ENCODE results near the gene ATP1B1. TPM values are rescaled to one million over a fixed set of nuclear protein-coding genes. Genes with fewer than 3 reads are reported as not detected.
A peak's percentile ranks its signal among the peaks of the same experiment; 100 is the strongest.

ATP1B1 gene
- total RNA-seq, 1 experiment from 2014 or later = 626 TPM

DNA sequence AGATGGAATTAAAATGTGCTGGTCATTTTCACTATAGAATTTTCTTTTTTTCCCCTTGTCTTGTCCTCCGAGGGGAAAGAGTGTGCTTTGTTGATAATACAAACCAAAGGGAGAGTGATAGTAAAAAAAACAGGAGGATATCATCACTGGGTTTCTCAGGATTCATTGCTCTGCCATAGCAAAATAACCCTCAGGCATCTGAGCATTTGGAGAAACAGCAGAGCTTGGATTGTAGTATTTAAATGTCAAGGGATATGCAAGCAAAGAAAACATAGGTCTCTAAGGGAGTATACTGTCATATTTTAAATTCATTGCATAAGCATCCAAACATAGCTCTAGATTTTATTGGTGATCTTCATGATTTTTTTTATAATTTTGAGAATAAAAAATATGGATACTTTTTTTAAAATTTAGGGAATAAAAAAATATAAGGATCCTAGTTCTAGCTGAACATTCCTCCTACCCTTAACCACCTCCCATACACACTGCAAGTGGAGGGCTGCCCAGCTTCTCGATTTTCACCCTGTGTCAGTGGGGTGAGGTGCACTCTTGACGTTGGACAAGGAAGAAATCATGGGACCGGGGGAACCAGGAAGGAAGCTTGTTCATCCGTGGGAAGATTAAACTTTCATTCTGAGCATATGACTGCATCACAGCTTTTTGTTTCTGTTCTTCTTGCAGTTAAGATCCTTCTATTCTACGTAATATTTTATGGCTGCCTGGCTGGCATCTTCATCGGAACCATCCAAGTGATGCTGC, 4.4 kb downstream of the ATP1B1 start:
- Mint-ChIP-seq H3K9me3 (ENCODE audit: low read depth, unreplicated experiment) (no peaks in the 10 kb centered on the region), H3K4me3 (ENCODE audit: low read depth, unreplicated experiment) (peak overlapping the region; percentile 91), H3K4me1 (ENCODE audit: low read depth, unreplicated experiment) (peaks cover 66% of the 10 kb centered on the region), H3K27me3 (ENCODE audit: unreplicated experiment) (no peaks in the 10 kb centered on the region), H3K27ac (ENCODE audit: unreplicated experiment) (no peak overlapping the region), H3K36me3 (ENCODE audit: insufficient read depth, unreplicated experiment) (peaks cover 100% of the 10 kb centered on the region)
- CTCF ChIA-PET = interaction anchor here (0.5 to 5.0 kb wide), 9 partner anchors 34 to 712 kb away, joined by 3 to 34 read pairs (median 4); no protein-coding TSS in a partner anchor
- TSS peak; percentile 71 for BruUV-seq (replicated peaks)
- peak; percentile 52 for DNase-seq
- intact Hi-C loops (cut with micrococcal nuclease; ENCODE audit: unreplicated experiment) = loop anchor here (1.0 kb wide), 1 partner anchor 475 kb away; no protein-coding TSS in a partner anchor
- TF ChIP-seq, protein P1, sequence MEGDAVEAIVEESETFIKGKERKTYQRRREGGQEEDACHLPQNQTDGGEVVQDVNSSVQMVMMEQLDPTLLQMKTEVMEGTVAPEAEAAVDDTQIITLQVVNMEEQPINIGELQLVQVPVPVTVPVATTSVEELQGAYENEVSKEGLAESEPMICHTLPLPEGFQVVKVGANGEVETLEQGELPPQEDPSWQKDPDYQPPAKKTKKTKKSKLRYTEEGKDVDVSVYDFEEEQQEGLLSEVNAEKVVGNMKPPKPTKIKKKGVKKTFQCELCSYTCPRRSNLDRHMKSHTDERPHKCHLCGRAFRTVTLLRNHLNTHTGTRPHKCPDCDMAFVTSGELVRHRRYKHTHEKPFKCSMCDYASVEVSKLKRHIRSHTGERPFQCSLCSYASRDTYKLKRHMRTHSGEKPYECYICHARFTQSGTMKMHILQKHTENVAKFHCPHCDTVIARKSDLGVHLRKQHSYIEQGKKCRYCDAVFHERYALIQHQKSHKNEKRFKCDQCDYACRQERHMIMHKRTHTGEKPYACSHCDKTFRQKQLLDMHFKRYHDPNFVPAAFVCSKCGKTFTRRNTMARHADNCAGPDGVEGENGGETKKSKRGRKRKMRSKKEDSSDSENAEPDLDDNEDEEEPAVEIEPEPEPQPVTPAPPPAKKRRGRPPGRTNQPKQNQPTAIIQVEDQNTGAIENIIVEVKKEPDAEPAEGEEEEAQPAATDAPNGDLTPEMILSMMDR (IDR thresholded peaks at IDR 0.05; ENCODE audit: unreplicated experiment) = no peak

DNA sequence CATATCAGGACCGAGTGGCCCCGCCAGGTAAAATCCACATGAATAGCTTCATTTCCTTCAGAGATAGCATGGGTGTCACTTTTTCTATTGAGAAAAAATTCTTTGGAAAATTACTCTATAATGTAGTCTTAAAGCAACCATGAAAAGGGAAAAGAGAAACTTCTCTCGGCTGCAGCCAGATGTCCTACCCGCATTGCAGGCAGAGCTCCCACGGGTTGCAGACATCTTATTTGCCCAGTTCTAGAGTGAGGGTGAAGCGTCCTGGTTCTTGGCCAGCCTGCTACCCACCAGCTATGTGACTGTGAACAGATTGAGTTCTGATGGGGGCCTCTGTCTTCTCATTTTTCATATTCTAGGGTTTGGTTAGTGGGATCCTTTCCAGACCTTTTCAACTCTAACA, 5.0 kb downstream of the ATP1B1 start:
- no peaks in the 10 kb centered on the region for H3K27me3 Mint-ChIP-seq (ENCODE audit: unreplicated experiment)
- H3K4me3 Mint-ChIP-seq (ENCODE audit: low read depth, unreplicated experiment) = peak overlapping the region; percentile 91
- TF ChIP-seq, protein P1 (IDR thresholded peaks at IDR 0.05; ENCODE audit: unreplicated experiment) = no peak
- BruUV-seq (replicated peaks) = TSS peak; percentile 0
- DNase-seq = no peak
- CTCF ChIA-PET = interaction anchor here (0.5 to 5.0 kb wide), 7 partner anchors 33 to 712 kb away, joined by 3 to 34 read pairs (median 4); no protein-coding TSS in a partner anchor
- H3K27ac Mint-ChIP-seq (ENCODE audit: unreplicated experiment) = no peak overlapping the region
- H3K4me1 Mint-ChIP-seq (ENCODE audit: low read depth, unreplicated experiment) = peaks cover 72% of the 10 kb centered on the region
- no peaks in the 10 kb centered on the region for H3K9me3 Mint-ChIP-seq (ENCODE audit: low read depth, unreplicated experiment)
- intact Hi-C loops (cut with micrococcal nuclease; ENCODE audit: unreplicated experiment) = no loop called here
- peaks cover 100% of the 10 kb centered on the region for H3K36me3 Mint-ChIP-seq (ENCODE audit: insufficient read depth, unreplicated experiment)

DNA sequence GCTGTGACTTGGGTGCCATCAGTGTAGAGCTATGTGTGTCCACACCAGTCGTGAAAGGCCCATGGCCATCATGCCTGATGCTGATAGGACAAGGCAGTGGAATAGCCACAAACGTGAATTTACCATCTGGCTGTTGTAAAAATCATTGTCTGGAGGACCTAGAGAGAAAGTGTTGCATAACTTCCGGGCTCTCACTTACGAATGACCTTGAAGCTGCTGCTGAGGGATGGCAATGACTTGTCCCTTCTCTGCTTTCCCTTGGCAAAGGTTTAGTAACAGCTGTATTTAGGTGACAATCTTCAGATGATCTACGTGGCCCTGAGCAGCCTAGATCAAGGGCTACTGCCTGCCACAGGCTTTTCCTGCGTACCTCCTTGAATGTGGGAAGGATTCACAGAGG, 5.8 kb downstream of the ATP1B1 start:
- H3K27ac Mint-ChIP-seq (ENCODE audit: unreplicated experiment) = no peak overlapping the region

DNA sequence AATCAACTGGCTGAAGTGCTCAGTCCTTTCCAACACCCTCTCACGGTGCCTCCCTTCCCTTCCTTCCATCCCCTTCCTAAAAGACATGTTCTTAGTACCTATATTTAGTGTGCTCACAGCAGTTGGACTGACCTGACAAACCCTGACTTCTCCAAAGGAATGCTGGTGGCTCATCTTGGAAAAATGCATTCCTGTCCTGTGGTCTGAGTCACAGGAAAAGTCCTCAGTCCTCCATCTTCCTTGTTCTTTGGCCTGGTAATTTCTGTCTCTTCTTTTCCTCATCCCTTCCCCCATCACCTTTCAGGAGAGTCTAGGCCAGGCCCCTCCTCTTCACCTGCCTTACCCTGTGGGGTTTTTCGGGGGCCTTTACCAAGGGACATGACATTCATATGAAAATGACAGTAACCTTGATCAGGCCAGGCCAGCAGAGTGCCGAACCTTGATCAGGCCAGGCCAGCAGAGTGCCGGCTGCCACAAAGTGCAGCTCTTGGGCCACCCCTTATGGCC, 7.2 kb downstream of the ATP1B1 start:
- peak overlapping the region; percentile 91 for H3K4me3 Mint-ChIP-seq (ENCODE audit: low read depth, unreplicated experiment)
- CTCF ChIA-PET = interaction anchor here (1.4 kb wide), 1 partner anchor 207 kb away, joined by 3 read pairs; no protein-coding TSS in a partner anchor

More for the DNA sequence above, 5.8 kb downstream of the ATP1B1 start:
- H3K36me3 Mint-ChIP-seq (ENCODE audit: insufficient read depth, unreplicated experiment) = peaks cover 100% of the 10 kb centered on the region
- no peak for DNase-seq
- H3K9me3 Mint-ChIP-seq (ENCODE audit: low read depth, unreplicated experiment) = no peaks in the 10 kb centered on the region
- no TSS peak for BruUV-seq (replicated peaks)
- H3K4me1 Mint-ChIP-seq (ENCODE audit: low read depth, unreplicated experiment) = peaks cover 80% of the 10 kb centered on the region
- TF ChIP-seq, protein P1 (IDR thresholded peaks at IDR 0.05; ENCODE audit: unreplicated experiment) = no peak
- intact Hi-C loops (cut with micrococcal nuclease; ENCODE audit: unreplicated experiment) = no loop called here
- CTCF ChIA-PET = interaction anchor here (1.1 to 1.8 kb wide), 3 partner anchors 159 to 509 kb away, joined by 4 to 5 read pairs (median 4); no protein-coding TSS in a partner anchor
- H3K4me3 Mint-ChIP-seq (ENCODE audit: low read depth, unreplicated experiment) = peak overlapping the region; percentile 91
- H3K27me3 Mint-ChIP-seq (ENCODE audit: unreplicated experiment) = no peaks in the 10 kb centered on the region

More for the DNA sequence above, 7.2 kb downstream of the ATP1B1 start:
- BruUV-seq (replicated peaks) = no TSS peak
- peaks cover 91% of the 10 kb centered on the region for H3K4me1 Mint-ChIP-seq (ENCODE audit: low read depth, unreplicated experiment)
- TF ChIP-seq, protein P1 (IDR thresholded peaks at IDR 0.05; ENCODE audit: unreplicated experiment) = no peak
- no peak overlapping the region for H3K27ac Mint-ChIP-seq (ENCODE audit: unreplicated experiment)
- H3K9me3 Mint-ChIP-seq (ENCODE audit: low read depth, unreplicated experiment) = no peaks in the 10 kb centered on the region
- no peaks in the 10 kb centered on the region for H3K27me3 Mint-ChIP-seq (ENCODE audit: unreplicated experiment)
- intact Hi-C loops (cut with micrococcal nuclease; ENCODE audit: unreplicated experiment) = no loop called here
- DNase-seq = peak; percentile 69
- H3K36me3 Mint-ChIP-seq (ENCODE audit: insufficient read depth, unreplicated experiment) = peaks cover 99% of the 10 kb centered on the region

Measured in Calu3 (cell line).